Kidney (tissue), 14 donors: ENCODE measurements around the gene LMTK2. TPM values are rescaled to one million over a fixed set of nuclear protein-coding genes. Genes with fewer than 3 reads are reported as not detected.

Source experiments
- DNase-seq, 5 donors: peaks; one replicate each; pipeline ENCODE4 v3.0.0-alpha.2; 2013 to 2020
- FAIRE-seq: peaks from 2 replicates; lab custom pipeline; 2012; peaks lifted over from hg19 to GRCh38; lab: Jason Lieb, UNC
- H3K27ac ChIP-seq, 2 donors: one replicate each; pipeline ENCODE4 v1.7.0; 2013; ENCODE audit warnings: low read depth in 2 of 2, low read length in 2 of 2, inconsistent platforms in 1 of 2
- H3K27me3 ChIP-seq: one replicate; pipeline ENCODE4 v1.7.1; 2013; ENCODE audit warnings: low read length, inconsistent platforms; ENCODE audit not compliant: control insufficient read depth, insufficient read depth
- H3K36me3 ChIP-seq, 3 donors: one replicate each; pipeline versions ENCODE4 v1.7.0 to v1.7.1; 2013; ENCODE audit warnings: low read length in 3 of 3, control low read depth in 1 of 3, inconsistent platforms in 1 of 3; ENCODE audit not compliant: insufficient read depth in 3 of 3, control insufficient read depth in 2 of 3
- H3K4me1 ChIP-seq, 3 donors: one replicate each; pipeline versions ENCODE4 v1.7.0 to v1.7.1; 2013; ENCODE audit warnings: low read length in 3 of 3, inconsistent platforms in 1 of 3, low read depth in 1 of 3; ENCODE audit not compliant: control insufficient read depth in 2 of 3, insufficient read depth in 2 of 3
- H3K4me3 ChIP-seq, 3 donors: one replicate each; pipeline versions ENCODE4 v1.7.0 to v1.8.1; 2013; ENCODE audit warnings: low read length in 3 of 3, control low read depth in 1 of 3, inconsistent platforms in 1 of 3
- H3K9ac ChIP-seq, 3 donors: one replicate each; pipeline versions ENCODE4 v1.7.0 to v1.7.1; 2013; ENCODE audit warnings: low read length in 3 of 3, control low read depth in 1 of 3, inconsistent platforms in 1 of 3
- H3K9me3 ChIP-seq, 3 donors: one replicate each; pipeline versions ENCODE4 v1.7.0 to v1.7.1; 2013; ENCODE audit warnings: low read length in 3 of 3, control low read depth in 1 of 3, inconsistent platforms in 1 of 3; ENCODE audit not compliant: control insufficient read depth in 2 of 3, insufficient read depth in 1 of 3
- intact Hi-C: fragments of 100-400 bp; cut with DNase I; formaldehyde crosslinking; loops from one replicate; pipeline ENCODE4 v1.11.1; 2022
- polyA plus RNA-seq: library from polyadenylated mRNA; stranded (reverse); fragments of 350-450 nt; fragmentation: Illumina TruSeq; extraction: RNeasy Lipid Tissue Mini Kit (QIAGEN cat#74804); gene quantifications from one replicate; pipeline ENCODE4 v1.2.3, GENCODE V29; 2014; ENCODE audit warnings: low read depth, low replicate concordance; ENCODE audit not compliant: insufficient read depth
- total RNA-seq: library from RNA; stranded (reverse); fragmentation: NEBNext Ultra II Directional; extraction: Animal tissue kit (Norgen Biotek cat#: 25700); gene quantifications from one replicate; pipeline ENCODE4 v1.2.1, GENCODE V29; 2021
- TF ChIP-seq, protein P1 (sequence below): IDR thresholded peaks from 3 replicates; pipeline ENCODE4 v1.5.1; 2012; ENCODE audit warnings: mild to moderate bottlenecking, moderate library complexity, borderline replicate concordance; ENCODE audit not compliant: insufficient read depth; ENCODE audit errors: extremely low read depth
- donor health status: control.
- donor health status: control.
- donor health status: control.
- donor health status: control.
- donor health status: control.
- donor health status: DM: yes; HTN: yes; CAD: no.
- donor health status: Normal renal cell carcinoma (clear cell type).

The LMTK2 gene
- total and polyA plus RNA-seq, 2 donors from 2014 or later: 3.3 to 24.8 TPM

- Histone ChIP-seq H3K4me3 (peak within 1 kb of the TSS in 1 of 3 donors; percentile 3), H3K9ac (no peak within 1 kb of the TSS), H3K27ac (no peak within 1 kb of the TSS), H3K36me3 (peaks cover 0 to 6% (median 0%) of the 10 kb centered on the region in 3 donors), H3K27me3 (no peaks in the 10 kb centered on the region), H3K9me3 (no peaks in the 10 kb centered on the region), H3K4me1 (no peaks in the 10 kb centered on the region)
- TF ChIP-seq, protein P1, sequence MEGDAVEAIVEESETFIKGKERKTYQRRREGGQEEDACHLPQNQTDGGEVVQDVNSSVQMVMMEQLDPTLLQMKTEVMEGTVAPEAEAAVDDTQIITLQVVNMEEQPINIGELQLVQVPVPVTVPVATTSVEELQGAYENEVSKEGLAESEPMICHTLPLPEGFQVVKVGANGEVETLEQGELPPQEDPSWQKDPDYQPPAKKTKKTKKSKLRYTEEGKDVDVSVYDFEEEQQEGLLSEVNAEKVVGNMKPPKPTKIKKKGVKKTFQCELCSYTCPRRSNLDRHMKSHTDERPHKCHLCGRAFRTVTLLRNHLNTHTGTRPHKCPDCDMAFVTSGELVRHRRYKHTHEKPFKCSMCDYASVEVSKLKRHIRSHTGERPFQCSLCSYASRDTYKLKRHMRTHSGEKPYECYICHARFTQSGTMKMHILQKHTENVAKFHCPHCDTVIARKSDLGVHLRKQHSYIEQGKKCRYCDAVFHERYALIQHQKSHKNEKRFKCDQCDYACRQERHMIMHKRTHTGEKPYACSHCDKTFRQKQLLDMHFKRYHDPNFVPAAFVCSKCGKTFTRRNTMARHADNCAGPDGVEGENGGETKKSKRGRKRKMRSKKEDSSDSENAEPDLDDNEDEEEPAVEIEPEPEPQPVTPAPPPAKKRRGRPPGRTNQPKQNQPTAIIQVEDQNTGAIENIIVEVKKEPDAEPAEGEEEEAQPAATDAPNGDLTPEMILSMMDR: no peak
- FAIRE-seq: no peak
- peak in 4 of 5 donors; percentile 48 to 84 (median 66) for DNase-seq
- intact Hi-C loops: no loop called here
Measured at GRCh38 chr7:98211221-98211675, 104.6 kb downstream of the LMTK2 start, which contains the start of gene BHLHA15. BHLHA15 (plus strand) TSS chr7:98211439; CDS start chr7:98212310, 871 bp downstream.

- DNase-seq (peak in 1 of 5 donors; percentile 78), FAIRE-seq (no peak)
- no peaks in the 10 kb centered on the region for H3K36me3 ChIP-seq
- H3K9me3 ChIP-seq: no peaks in the 10 kb centered on the region
- intact Hi-C loops: no loop called here
- H3K4me1 ChIP-seq: no peaks in the 10 kb centered on the region
- no peak overlapping the region for H3K9ac ChIP-seq
- H3K4me3 ChIP-seq: peak overlapping the region in 1 of 3 donors; percentile 3
- H3K27me3 ChIP-seq: no peaks in the 10 kb centered on the region
- H3K27ac ChIP-seq: no peak overlapping the region
- TF ChIP-seq, protein P1: no peak
Measured at GRCh38 chr7:98211676-98212531, 105.2 kb downstream of the LMTK2 start.

DNA sequence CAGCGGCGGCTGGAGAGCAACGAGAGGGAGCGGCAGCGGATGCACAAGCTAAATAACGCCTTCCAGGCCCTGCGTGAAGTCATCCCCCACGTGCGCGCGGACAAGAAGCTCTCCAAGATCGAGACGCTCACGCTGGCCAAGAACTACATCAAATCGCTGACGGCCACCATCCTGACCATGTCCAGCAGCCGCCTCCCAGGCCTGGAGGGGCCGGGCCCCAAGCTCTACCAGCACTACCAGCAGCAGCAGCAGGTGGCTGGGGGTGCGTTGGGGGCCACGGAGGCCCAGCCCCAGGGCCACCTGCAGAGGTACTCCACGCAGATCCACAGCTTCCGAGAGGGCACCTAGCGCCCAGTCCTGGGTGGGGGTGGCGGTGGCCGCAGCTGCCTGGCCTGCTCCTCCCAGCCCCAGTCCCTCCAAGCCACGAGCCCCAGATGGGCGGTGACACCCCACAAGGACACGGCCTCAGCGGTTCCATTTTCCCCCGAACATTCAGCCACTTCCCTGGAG is 105.9 kb downstream of the LMTK2 start:
- H3K27ac ChIP-seq: no peak overlapping the region
- TF ChIP-seq, protein P1: no peak
- H3K9ac ChIP-seq: no peak overlapping the region
- H3K4me3 ChIP-seq: no peak overlapping the region
- DNase-seq (peak in 1 of 5 donors; percentile 72), FAIRE-seq (no peak)
- no peaks in the 10 kb centered on the region for H3K27me3 ChIP-seq
- intact Hi-C loops: no loop called here
- H3K36me3 ChIP-seq: no peaks in the 10 kb centered on the region
- H3K9me3 ChIP-seq: no peaks in the 10 kb centered on the region
- no peaks in the 10 kb centered on the region for H3K4me1 ChIP-seq
